Upper lobe of left lung (tissue), 6 donors: Measurements from ENCODE around the gene CCDC110. TPM values are rescaled to one million over a fixed set of nuclear protein-coding genes. Genes with fewer than 3 reads are reported as not detected.

Experiments used
- ATAC-seq, 2 donors: fragments of 200-7000 bp; cut with Tn5 transposase; one replicate each; pipeline ENCODE4 v1.9.1; 2022; ENCODE audit warnings: mild to moderate bottlenecking in 2 of 2, moderate library complexity in 2 of 2; ENCODE audit not compliant: low FRiP score in 2 of 2
- DNase-seq, 2 donors: peaks; one replicate each; pipeline ENCODE4 v3.0.0-alpha.2; 2019 to 2020
- H3K27ac ChIP-seq, 4 donors: fragments of 200-600 bp; sonication (generic); one replicate each; pipeline ENCODE4 v1.5.1; 2016 to 2019
- H3K27me3 ChIP-seq, 4 donors: fragments of 200-600 bp; sonication (generic); one replicate each; pipeline ENCODE4 v1.5.1; 2017 to 2019
- H3K36me3 ChIP-seq, 4 donors: fragments of 200-600 bp; sonication (generic); one replicate each; pipeline ENCODE4 v1.5.1; 2016 to 2019
- H3K4me1 ChIP-seq, 4 donors: fragments of 200-600 bp; sonication (generic); one replicate each; pipeline ENCODE4 v1.5.1; 2018 to 2019
- H3K4me3 ChIP-seq, 4 donors: fragments of 200-600 bp; sonication (generic); one replicate each; pipeline ENCODE4 v1.5.1; 2017 to 2019; ENCODE audit warnings: mild to moderate bottlenecking in 2 of 4, moderate library complexity in 1 of 4
- H3K9me3 ChIP-seq, 4 donors: fragments of 200-600 bp; sonication (generic); one replicate each; pipeline ENCODE4 v1.5.1; 2018 to 2019
- CTCF ChIP-seq, 6 experiments: fragments of 450-650 bp in 4 of 6; fragments of 200-600 bp in 2 of 6; sonication (generic) in 2 of 6; IDR thresholded peaks; one replicate each; pipeline ENCODE4 v1.5.1; 2016 to 2019; ENCODE audit warnings: antibody characterized with exemption in 6 of 6
- EP300 ChIP-seq, 4 donors: sonication (generic); formaldehyde crosslinking; IDR thresholded peaks; one replicate each; pipeline ENCODE4 v1.5.1; 2017; ENCODE audit warnings: antibody characterized with exemption in 4 of 4, control low read depth in 2 of 4
- POLR2A ChIP-seq, 4 donors: fragments of 450-650 bp; IDR thresholded peaks; one replicate each; pipeline ENCODE4 v1.5.1; 2016 to 2017; ENCODE audit warnings: antibody characterized with exemption in 4 of 4, mild to moderate bottlenecking in 2 of 4
- POLR2AphosphoS5 ChIP-seq, 2 donors: sonication (generic); formaldehyde crosslinking; IDR thresholded peaks; one replicate each; pipeline ENCODE4 v1.5.1; 2017; ENCODE audit warnings: antibody characterized with exemption in 2 of 2
- WGBS, 2 donors: methylation state at CpG; one replicate each; pipeline ENCODE4 v1.1.5; 2017 to 2018; 5-methylcytosine and 5-hydroxymethylcytosine counted together
- total RNA-seq, 6 donors: library from RNA; depleted of rRNA in 4 of 6; stranded (reverse); fragments of >200 nt in 4 of 6; gene quantifications; one replicate each; pipeline versions ENCODE4 v1.1.0 to v1.2.1, GENCODE V29; 2016 to 2021
- donor health status: DM: no; HTN: no; CAD: no; lungs with moderate emphysema.
- donor health status: DM: no; HTN: yes; CAD: no; lungs with severe emphysema.

The CCDC110 gene
- total RNA-seq, 6 donors from 2014 or later: 0.15 to 0.79 (median 0.48) TPM; not detected in 2

GRCh38 chr4:185480016-185480732 lies 8.6 kb upstream of the CCDC110 start:
- no peaks in the 10 kb centered on the region for H3K4me1 ChIP-seq
- TF ChIP-seq POLR2AphosphoS5 (IDR thresholded peaks at IDR 0.05): no peak
- no peak for TF ChIP-seq EP300 (IDR thresholded peaks at IDR 0.05)
- no peak for TF ChIP-seq CTCF (IDR thresholded peaks at IDR 0.05)
- TF ChIP-seq POLR2A (IDR thresholded peaks at IDR 0.05): no peak
- no peaks in the 10 kb centered on the region for H3K27me3 ChIP-seq
- no peaks in the 10 kb centered on the region for H3K9me3 ChIP-seq
- H3K27ac ChIP-seq: no peak overlapping the region
- DNase-seq (no peak), ATAC-seq (no peak)
- no peaks in the 10 kb centered on the region for H3K36me3 ChIP-seq
- WGBS, 2 donors: 68 to 83% methylated on average over 15 of the region's 15 CpGs
- H3K4me3 ChIP-seq: no peak overlapping the region

- TF ChIP-seq POLR2A (IDR thresholded peaks at IDR 0.05): no peak
- TF ChIP-seq POLR2AphosphoS5 (IDR thresholded peaks at IDR 0.05): no peak
- TF ChIP-seq EP300 (IDR thresholded peaks at IDR 0.05): no peak
- no peak for TF ChIP-seq CTCF (IDR thresholded peaks at IDR 0.05)
- WGBS, 2 donors: 76 to 80% methylated on average over 1 of the region's 1 CpG
- Histone ChIP-seq H3K9me3 (no peaks in the 10 kb centered on the region), H3K4me1 (no peaks in the 10 kb centered on the region), H3K4me3 (no peak overlapping the region), H3K27ac (no peak overlapping the region), H3K27me3 (no peaks in the 10 kb centered on the region), H3K36me3 (no peaks in the 10 kb centered on the region)
- no peak for ATAC-seq
- no peak for DNase-seq
These were observed 8.0 kb upstream of the CCDC110 start for GRCh38 chr4:185479507-185479971.

GRCh38 chr4:185473247-185473646 lies 1.7 kb upstream of the CCDC110 start:
- H3K27ac ChIP-seq: no peak overlapping the region
- WGBS, 2 donors: 91 to 94% methylated on average over 8 of the region's 8 CpGs
- TF ChIP-seq POLR2AphosphoS5 (IDR thresholded peaks at IDR 0.05) (no peak), POLR2A (IDR thresholded peaks at IDR 0.05) (no peak), EP300 (IDR thresholded peaks at IDR 0.05) (no peak), CTCF (IDR thresholded peaks at IDR 0.05) (no peak)

GRCh38 chr4:185472103-185472542 lies 590 bp upstream of the CCDC110 start:
- Histone ChIP-seq H3K27ac (no peak overlapping the region), H3K36me3 (no peaks in the 10 kb centered on the region), H3K4me3 (peak overlapping the region; percentile 56 to 89 (median 83)), H3K4me1 (peaks cover 3 to 17% (median 11%) of the 10 kb centered on the region in 4 donors), H3K27me3 (no peaks in the 10 kb centered on the region), H3K9me3 (no peaks in the 10 kb centered on the region)
- WGBS, 2 donors: 40 to 55% methylated on average over 10 of the region's 10 CpGs
- DNase-seq (no peak), ATAC-seq (no peak)
- TF ChIP-seq POLR2AphosphoS5 (IDR thresholded peaks at IDR 0.05) (no peak), CTCF (IDR thresholded peaks at IDR 0.05) (no peak), EP300 (IDR thresholded peaks at IDR 0.05) (no peak), POLR2A (IDR thresholded peaks at IDR 0.05) (no peak)

More at GRCh38 chr4:185473247-185473646, 1.7 kb upstream of the CCDC110 start:
- H3K27me3 ChIP-seq: no peaks in the 10 kb centered on the region
- H3K36me3 ChIP-seq: no peaks in the 10 kb centered on the region
- no peaks in the 10 kb centered on the region for H3K9me3 ChIP-seq
- ATAC-seq (no peak), DNase-seq (peak in 1 of 2 donors; percentile 54)
- H3K4me3 ChIP-seq: no peak overlapping the region
- H3K4me1 ChIP-seq: peaks cover 3 to 17% (median 11%) of the 10 kb centered on the region in 4 donors
